Stomach (tissue), 4 donors: ENCODE results near the gene RAB4A.

Experiments used
- EP300 ChIP-seq: sonication (generic); formaldehyde crosslinking; IDR thresholded peaks from one replicate; pipeline ENCODE4 v1.6.1; 2017; ENCODE audit warnings: antibody characterized with exemption
- POLR2A ChIP-seq, 4 donors: fragments of 450-650 bp; IDR thresholded peaks; one replicate each; pipeline ENCODE4 v1.6.1; 2016; ENCODE audit warnings: antibody characterized with exemption in 4 of 4, control low read depth in 2 of 4, mild to moderate bottlenecking in 1 of 4, moderate library complexity in 1 of 4
- TF ChIP-seq, protein P1 (sequence below), 7 experiments: fragments of 450-650 bp in 4 of 7; fragments of 200-600 bp in 3 of 7; sonication (generic) in 3 of 7; IDR thresholded peaks; one replicate each; pipeline ENCODE4 v1.5.1; 2016 to 2019; ENCODE audit warnings: antibody characterized with exemption in 7 of 7, control low read depth in 2 of 7, mild to moderate bottlenecking in 1 of 7

DNA sequence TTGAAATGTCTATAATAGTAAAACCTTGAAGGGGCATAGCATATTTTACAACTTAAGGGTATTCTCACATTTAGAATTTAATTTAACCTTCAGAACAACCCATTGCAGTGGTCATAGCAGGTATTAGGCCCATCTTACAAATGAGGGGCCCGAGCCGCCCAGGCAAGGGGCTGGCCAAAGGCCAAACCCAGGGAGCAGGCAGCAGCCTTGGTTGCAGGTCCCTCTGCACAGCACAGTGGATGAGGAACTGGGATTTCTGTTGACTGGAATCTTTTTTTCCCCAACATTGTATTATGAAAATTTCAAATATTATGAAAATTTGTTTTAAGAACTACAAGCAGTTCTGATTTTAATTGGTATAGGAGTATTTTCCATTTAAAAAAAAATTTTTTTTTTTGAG lies 38.8 kb downstream of the RAB4A start:
- TF ChIP-seq, protein P1, sequence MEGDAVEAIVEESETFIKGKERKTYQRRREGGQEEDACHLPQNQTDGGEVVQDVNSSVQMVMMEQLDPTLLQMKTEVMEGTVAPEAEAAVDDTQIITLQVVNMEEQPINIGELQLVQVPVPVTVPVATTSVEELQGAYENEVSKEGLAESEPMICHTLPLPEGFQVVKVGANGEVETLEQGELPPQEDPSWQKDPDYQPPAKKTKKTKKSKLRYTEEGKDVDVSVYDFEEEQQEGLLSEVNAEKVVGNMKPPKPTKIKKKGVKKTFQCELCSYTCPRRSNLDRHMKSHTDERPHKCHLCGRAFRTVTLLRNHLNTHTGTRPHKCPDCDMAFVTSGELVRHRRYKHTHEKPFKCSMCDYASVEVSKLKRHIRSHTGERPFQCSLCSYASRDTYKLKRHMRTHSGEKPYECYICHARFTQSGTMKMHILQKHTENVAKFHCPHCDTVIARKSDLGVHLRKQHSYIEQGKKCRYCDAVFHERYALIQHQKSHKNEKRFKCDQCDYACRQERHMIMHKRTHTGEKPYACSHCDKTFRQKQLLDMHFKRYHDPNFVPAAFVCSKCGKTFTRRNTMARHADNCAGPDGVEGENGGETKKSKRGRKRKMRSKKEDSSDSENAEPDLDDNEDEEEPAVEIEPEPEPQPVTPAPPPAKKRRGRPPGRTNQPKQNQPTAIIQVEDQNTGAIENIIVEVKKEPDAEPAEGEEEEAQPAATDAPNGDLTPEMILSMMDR (IDR thresholded peaks at IDR 0.05): no peak
- no peak for TF ChIP-seq EP300
- TF ChIP-seq POLR2A (IDR thresholded peaks at IDR 0.05): no peak
